GM12891 (cell line): Measurements from ENCODE around the gene TPX2.

ENCODE experiments used
- POLR2AphosphoS5 ChIP-seq: IDR thresholded peaks from 2 replicates; pipeline ENCODE4 v1.6.1; 2011; ENCODE audit warnings: low read depth, low read length, control low read depth
- POU2F2 ChIP-seq: IDR thresholded peaks from 2 replicates; pipeline ENCODE4 v1.6.1; 2011; ENCODE audit warnings: low read depth, mild to moderate bottlenecking, control low read depth, low read length, moderate library complexity

- TF ChIP-seq POLR2AphosphoS5 (no peak), POU2F2 (no peak)
Observed at GRCh38 chr20:31699801-31700728, 39.0 kb upstream of the TPX2 start.
